Thyroid gland (tissue), 4 donors: ENCODE data around the gene SLC6A7. TPM values are rescaled to one million over a fixed set of nuclear protein-coding genes. Genes with fewer than 3 reads are reported as not detected.

Experiments
- DNase-seq, 2 donors: peaks; one replicate each; pipeline ENCODE4 v3.0.0-alpha.2; 2019
- H3K27ac ChIP-seq, 3 donors: fragments of 200-600 bp; sonication (generic); 1 replicate in 2 of 3; 2 replicates in 1 of 3; pipeline ENCODE4 v1.5.1; 2016 to 2019; ENCODE audit warnings: mild to moderate bottlenecking in 1 of 3, moderate library complexity in 1 of 3
- H3K27me3 ChIP-seq: fragments of 200-600 bp; sonication (generic); one replicate; pipeline ENCODE4 v1.5.1; 2019
- H3K36me3 ChIP-seq, 2 donors: fragments of 200-600 bp; sonication (generic); one replicate each; pipeline ENCODE4 v1.5.1; 2016 to 2019
- H3K4me1 ChIP-seq, 2 donors: fragments of 200-600 bp; sonication (generic); one replicate each; pipeline ENCODE4 v1.5.1; 2017 to 2019
- H3K4me3 ChIP-seq, 3 donors: fragments of 200-600 bp; sonication (generic); replicated peaks in 1 of 3; 1 replicate in 2 of 3; 2 replicates in 1 of 3; pipeline ENCODE4 v1.5.1; 2016; ENCODE audit warnings: mild to moderate bottlenecking in 1 of 3
- H3K9me3 ChIP-seq: fragments of 200-600 bp; sonication (generic); one replicate; pipeline ENCODE4 v1.5.1; 2017
- POLR2A ChIP-seq, 2 donors: fragments of 450-650 bp; IDR thresholded peaks; one replicate each; pipeline ENCODE4 v1.6.1; 2017; ENCODE audit warnings: antibody characterized with exemption in 2 of 2, mild to moderate bottlenecking in 2 of 2, moderate library complexity in 1 of 2
- WGBS, 2 donors: methylation state at CpG; one replicate each; pipeline ENCODE4 v1.1.5; 2017; 5-methylcytosine and 5-hydroxymethylcytosine counted together
- intact Hi-C: fragments of 100-400 bp; cut with DNase I; formaldehyde crosslinking; loops from one replicate; pipeline ENCODE4 v1.15.1; 2023
- total RNA-seq, 4 donors: library from RNA; depleted of rRNA; stranded (reverse); fragments of >200 nt; gene quantifications; one replicate each; pipeline ENCODE4 v1.2.3, GENCODE V29; 2016
- TF ChIP-seq, protein P1 (sequence below), 6 experiments: fragments of 200-600 bp in 3 of 6; fragments of 450-650 bp in 3 of 6; sonication (generic) in 3 of 6; IDR thresholded peaks; one replicate each; pipeline ENCODE4 v1.5.1; 2016 to 2019; ENCODE audit warnings: antibody characterized with exemption in 6 of 6, mild to moderate bottlenecking in 2 of 6, inconsistent platforms in 1 of 6, moderate library complexity in 1 of 6

Gene SLC6A7
- total RNA-seq, 4 donors from 2014 or later: not detected

DNA sequence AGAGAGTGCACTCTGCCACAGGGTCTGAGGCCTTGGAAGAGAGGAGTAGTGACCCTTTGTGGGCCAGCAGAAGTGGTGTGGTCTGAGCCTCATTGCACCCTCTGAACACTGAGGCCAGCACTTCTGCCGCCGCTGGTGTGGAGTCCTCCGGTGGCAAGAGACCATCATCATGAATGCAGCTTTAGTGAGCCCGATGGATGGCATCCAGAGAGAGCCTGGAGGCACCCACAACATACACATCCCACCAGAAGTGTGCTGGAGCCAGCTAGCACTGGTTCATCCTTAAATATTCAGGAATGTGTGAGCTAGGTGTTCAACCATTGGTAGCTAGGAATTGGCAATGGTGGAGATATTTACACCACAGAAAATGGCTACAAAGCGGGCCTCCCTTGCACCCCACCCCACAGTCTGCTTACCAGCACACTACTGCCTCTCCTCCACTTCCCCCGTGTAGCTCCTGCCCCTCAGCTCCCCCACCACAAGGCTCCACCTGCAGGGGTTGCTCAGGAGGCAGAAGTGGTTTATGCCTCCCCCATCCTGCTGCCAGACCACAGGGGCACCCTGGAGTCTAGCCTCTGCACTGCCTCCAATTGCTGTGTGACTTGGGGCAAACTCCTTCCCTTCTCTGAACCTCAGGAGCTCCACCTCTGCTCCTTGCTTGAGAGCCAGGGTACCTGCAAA is 16.4 kb downstream of the SLC6A7 start:
- no peak for DNase-seq
- H3K4me1 ChIP-seq: peaks cover 0 to 8% of the 10 kb centered on the region in 2 donors
- no peak for TF ChIP-seq POLR2A (IDR thresholded peaks at IDR 0.05)
- TF ChIP-seq, protein P1, sequence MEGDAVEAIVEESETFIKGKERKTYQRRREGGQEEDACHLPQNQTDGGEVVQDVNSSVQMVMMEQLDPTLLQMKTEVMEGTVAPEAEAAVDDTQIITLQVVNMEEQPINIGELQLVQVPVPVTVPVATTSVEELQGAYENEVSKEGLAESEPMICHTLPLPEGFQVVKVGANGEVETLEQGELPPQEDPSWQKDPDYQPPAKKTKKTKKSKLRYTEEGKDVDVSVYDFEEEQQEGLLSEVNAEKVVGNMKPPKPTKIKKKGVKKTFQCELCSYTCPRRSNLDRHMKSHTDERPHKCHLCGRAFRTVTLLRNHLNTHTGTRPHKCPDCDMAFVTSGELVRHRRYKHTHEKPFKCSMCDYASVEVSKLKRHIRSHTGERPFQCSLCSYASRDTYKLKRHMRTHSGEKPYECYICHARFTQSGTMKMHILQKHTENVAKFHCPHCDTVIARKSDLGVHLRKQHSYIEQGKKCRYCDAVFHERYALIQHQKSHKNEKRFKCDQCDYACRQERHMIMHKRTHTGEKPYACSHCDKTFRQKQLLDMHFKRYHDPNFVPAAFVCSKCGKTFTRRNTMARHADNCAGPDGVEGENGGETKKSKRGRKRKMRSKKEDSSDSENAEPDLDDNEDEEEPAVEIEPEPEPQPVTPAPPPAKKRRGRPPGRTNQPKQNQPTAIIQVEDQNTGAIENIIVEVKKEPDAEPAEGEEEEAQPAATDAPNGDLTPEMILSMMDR (IDR thresholded peaks at IDR 0.05): no peak
- intact Hi-C loops: no loop called here
- H3K27me3 ChIP-seq: no peaks in the 10 kb centered on the region
- H3K36me3 ChIP-seq: no peaks in the 10 kb centered on the region
- no peak overlapping the region for H3K4me3 ChIP-seq
- H3K9me3 ChIP-seq: no peaks in the 10 kb centered on the region
- H3K27ac ChIP-seq: no peak overlapping the region
- 74 to 82% methylated on average over 5 to 6 of the region's 6 CpGs for WGBS, 2 donors

DNA sequence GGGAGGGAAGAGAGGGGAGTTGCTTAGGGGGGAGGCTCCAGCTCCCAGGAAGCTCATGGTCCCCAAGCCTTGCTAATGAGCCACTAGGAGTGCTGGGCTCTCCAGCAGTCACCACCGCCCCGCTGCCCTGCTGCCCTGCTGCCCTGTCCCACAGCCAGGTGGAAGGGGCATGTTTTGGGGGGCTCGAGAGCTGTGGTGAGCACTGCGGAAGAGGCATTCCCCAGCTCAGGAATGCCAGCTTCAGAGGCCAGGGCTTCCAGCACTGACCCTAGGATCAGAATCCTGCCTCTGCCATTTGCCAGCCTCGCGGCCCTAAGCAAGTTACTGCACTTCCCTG is 16.9 kb downstream of the SLC6A7 start:
- no peak overlapping the region for H3K4me3 ChIP-seq
- H3K9me3 ChIP-seq: no peaks in the 10 kb centered on the region
- no peak overlapping the region for H3K27ac ChIP-seq
- no peaks in the 10 kb centered on the region for H3K36me3 ChIP-seq
- TF ChIP-seq, protein P1 (IDR thresholded peaks at IDR 0.05): no peak
- TF ChIP-seq POLR2A (IDR thresholded peaks at IDR 0.05): no peak
- WGBS, 2 donors: 80 to 87% methylated on average over 6 of the region's 6 CpGs
- no peak for DNase-seq
- peaks cover 0 to 8% of the 10 kb centered on the region in 2 donors for H3K4me1 ChIP-seq
- no peaks in the 10 kb centered on the region for H3K27me3 ChIP-seq
- intact Hi-C loops: no loop called here

DNA sequence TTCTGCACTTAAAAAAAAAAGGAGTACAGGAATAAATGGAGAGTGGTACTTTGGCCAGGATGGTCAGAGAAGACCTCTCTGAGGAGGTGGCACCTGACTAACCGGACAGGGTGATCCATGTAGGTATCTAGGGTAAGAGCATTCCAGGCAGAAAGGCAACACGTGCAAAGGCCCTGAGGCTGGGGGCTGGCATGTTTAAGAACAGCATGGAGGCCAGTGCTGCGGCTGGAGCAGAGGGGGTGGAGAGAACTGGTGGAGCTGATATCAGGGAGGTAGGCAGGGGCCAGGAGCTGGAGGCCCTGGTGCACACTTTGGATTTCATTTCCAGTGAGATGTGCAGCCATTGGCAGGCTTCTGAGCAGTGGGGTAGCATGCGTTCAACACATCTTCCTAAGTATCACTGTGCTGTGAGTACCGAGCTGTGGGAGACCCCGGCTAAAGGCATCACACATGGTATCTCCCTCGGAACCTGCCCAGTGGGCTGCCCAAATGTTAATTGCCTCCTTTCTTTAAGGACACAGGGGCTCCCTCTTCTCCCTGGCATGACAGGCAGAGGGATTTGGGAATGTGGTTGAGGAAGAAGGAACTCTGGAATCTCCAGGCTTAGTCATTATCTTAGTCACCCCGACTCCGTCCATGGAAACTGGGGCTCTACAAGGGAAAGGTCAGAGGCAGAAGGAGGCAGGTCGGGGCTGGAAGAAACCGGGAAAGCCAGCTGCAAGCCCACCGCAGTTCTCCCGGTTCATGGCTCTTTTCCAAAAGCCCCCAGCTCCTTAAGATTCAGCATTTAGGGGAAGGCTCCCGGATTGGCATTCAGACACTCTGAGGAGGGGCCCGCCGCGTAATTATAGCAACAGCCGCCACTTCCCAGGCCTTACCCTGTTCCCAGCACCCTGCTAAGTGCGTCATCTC is 18.6 kb downstream of the SLC6A7 start:
- Histone ChIP-seq H3K4me3 (no peak overlapping the region), H3K9me3 (no peaks in the 10 kb centered on the region), H3K27ac (no peak overlapping the region), H3K36me3 (no peaks in the 10 kb centered on the region), H3K4me1 (peaks cover 0 to 8% of the 10 kb centered on the region in 2 donors), H3K27me3 (no peaks in the 10 kb centered on the region)
- intact Hi-C loops: no loop called here
- 61 to 71% methylated on average over 16 to 18 of the region's 19 CpGs for WGBS, 2 donors
- DNase-seq: no peak
- TF ChIP-seq, protein P1 (IDR thresholded peaks at IDR 0.05): no peak
- no peak for TF ChIP-seq POLR2A (IDR thresholded peaks at IDR 0.05)

DNA sequence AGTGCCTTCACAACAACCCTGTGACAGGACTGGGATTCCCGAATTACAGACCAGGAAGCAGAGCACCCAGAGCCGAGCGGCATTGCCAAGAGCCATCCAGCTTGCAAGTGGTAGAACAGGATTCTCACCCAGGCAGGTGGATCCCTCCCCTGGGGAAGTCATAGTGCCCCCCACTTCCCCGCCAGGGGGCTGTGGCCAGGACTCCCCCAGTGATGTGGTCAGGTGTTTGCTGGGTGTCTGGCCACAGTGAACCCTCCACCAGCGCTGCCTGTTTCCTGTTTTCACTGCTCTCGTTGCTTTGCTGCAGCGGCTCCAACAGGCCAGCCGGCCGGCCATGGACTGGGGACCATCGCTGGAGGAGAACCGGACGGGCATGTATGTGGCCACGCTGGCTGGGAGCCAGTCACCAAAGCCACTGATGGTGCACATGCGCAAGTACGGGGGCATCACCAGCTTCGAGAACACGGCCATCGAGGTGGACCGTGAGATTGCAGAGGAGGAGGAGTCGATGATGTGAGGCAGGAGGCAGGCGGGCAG is 19.3 kb downstream of the SLC6A7 start:
- 38 to 40% methylated on average over 8 to 15 of the region's 21 CpGs for WGBS, 2 donors
- H3K4me3 ChIP-seq: no peak overlapping the region
- no peaks in the 10 kb centered on the region for H3K27me3 ChIP-seq
- no peaks in the 10 kb centered on the region for H3K36me3 ChIP-seq
- peaks cover 0 to 8% of the 10 kb centered on the region in 2 donors for H3K4me1 ChIP-seq
- no peak overlapping the region for H3K27ac ChIP-seq
- intact Hi-C loops: no loop called here
- no peak for TF ChIP-seq POLR2A (IDR thresholded peaks at IDR 0.05)
- TF ChIP-seq, protein P1 (IDR thresholded peaks at IDR 0.05): no peak
- H3K9me3 ChIP-seq: no peaks in the 10 kb centered on the region
- DNase-seq: peak; percentile 58 to 71
